ENCODE measurements around the gene TTC7B. TPM values are rescaled to one million over a fixed set of nuclear protein-coding genes. Genes with fewer than 3 reads are reported as not detected.

TTC7B gene
- total and polyA plus RNA-seq, 2 donors (not counting 1 experiment from before 2014, with no cell fraction given) = 18.8 to 37.5 TPM

DNA sequence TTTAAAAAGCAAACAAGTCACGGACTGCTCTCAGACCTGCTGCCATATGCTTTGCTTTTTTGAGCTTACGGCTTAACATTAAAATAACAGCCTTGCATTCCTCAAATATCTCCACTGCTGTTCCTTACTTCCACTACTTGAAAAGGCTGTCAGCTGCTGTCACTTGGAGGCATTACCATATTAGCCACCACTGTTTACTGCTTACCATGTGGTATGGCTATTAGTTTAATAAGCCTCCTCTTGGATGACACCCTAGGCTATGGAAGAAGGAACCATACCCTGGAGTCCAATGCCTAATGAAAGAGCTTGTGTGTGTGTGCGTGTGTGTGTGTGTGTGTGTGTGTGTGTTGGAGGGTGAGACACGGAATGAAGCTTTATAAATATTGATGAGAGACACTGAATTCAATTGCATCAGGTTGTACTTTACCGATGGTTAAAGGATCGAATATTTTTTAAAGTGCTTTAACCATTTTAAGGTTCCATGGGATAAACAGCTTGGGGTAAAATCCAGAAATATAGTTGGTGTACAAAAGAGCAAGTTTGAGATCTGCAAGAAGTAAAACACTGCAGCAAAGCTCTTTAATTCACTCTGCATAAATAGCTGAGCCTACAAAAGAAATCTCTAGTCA is 174.5 kb downstream of the TTC7B start:
- Histone ChIP-seq H3K4me2 (ENCODE audit: extremely low read depth, insufficient read depth, low read length) (no peak overlapping the region), H3K79me2 (ENCODE audit: control insufficient read depth, insufficient read depth, low read length) (no peaks in the 10 kb centered on the region), H3K4me1 (ENCODE audit: control insufficient read depth, extremely low read depth, insufficient read depth, low read length) (no peaks in the 10 kb centered on the region), H2AFZ (ENCODE audit: low read length) (no peak overlapping the region), H3K9ac (ENCODE audit: insufficient read depth, low read length) (no peak overlapping the region), H4K20me1 (ENCODE audit: control insufficient read depth, extremely low read depth, insufficient read depth, low read length) (no peaks in the 10 kb centered on the region), H3K9me3 (ENCODE audit: control insufficient read depth, insufficient read depth, low read depth, low read length) (no peaks in the 10 kb centered on the region), H3K36me3 (ENCODE audit: control insufficient read depth, insufficient read depth, low read length) (no peaks in the 10 kb centered on the region), H3K4me3 (replicated peaks in 1 of 4; ENCODE audit: control extremely low read depth in 1 of 4, insufficient read depth in 1 of 4, low read depth in 3 of 4, low read length in 4 of 4) (no peak overlapping the region), H3K27me3 (ENCODE audit: control insufficient read depth, insufficient read depth, low read length) (no peaks in the 10 kb centered on the region), H3K27ac (ENCODE audit: insufficient read depth, low read length) (no peak overlapping the region)
- TF ChIP-seq, protein P1, sequence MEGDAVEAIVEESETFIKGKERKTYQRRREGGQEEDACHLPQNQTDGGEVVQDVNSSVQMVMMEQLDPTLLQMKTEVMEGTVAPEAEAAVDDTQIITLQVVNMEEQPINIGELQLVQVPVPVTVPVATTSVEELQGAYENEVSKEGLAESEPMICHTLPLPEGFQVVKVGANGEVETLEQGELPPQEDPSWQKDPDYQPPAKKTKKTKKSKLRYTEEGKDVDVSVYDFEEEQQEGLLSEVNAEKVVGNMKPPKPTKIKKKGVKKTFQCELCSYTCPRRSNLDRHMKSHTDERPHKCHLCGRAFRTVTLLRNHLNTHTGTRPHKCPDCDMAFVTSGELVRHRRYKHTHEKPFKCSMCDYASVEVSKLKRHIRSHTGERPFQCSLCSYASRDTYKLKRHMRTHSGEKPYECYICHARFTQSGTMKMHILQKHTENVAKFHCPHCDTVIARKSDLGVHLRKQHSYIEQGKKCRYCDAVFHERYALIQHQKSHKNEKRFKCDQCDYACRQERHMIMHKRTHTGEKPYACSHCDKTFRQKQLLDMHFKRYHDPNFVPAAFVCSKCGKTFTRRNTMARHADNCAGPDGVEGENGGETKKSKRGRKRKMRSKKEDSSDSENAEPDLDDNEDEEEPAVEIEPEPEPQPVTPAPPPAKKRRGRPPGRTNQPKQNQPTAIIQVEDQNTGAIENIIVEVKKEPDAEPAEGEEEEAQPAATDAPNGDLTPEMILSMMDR (conservative IDR thresholded peaks at IDR 0.05 in 1 of 2, IDR thresholded peaks at IDR 0.05 in 1 of 2; ENCODE audit: low read depth in 1 of 2, low read length in 2 of 2) = no peak
- no peak for TF ChIP-seq EZH2 (IDR thresholded peaks at IDR 0.05; ENCODE audit: low read length, missing control alignments)
- peak in 1 of 2 donors; percentile 39 for DNase-seq (ENCODE audit: low read depth in 2 of 2)

DNA sequence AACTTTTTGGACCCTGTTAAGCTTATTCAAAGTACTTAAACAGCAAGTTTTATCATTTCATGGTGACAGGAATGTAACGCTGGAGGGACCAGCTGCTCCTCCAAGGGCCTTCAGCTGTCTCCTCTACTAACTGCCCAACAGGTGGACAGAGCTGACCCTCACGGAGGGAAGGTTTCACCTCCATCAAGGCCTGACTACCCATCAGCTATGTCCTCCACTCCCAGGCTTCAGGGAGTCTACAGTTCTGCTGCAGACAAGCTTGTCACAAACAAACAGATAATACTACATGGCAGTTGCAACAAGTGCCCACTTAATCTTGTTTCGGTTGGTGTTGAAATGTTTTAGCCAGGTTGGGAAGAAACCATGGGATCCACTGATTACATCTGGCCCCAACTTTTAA is 175.1 kb downstream of the TTC7B start:
- Histone ChIP-seq H3K27ac (ENCODE audit: insufficient read depth, low read length) (no peak overlapping the region), H3K27me3 (ENCODE audit: control insufficient read depth, insufficient read depth, low read length) (no peaks in the 10 kb centered on the region), H3K36me3 (ENCODE audit: control insufficient read depth, insufficient read depth, low read length) (no peaks in the 10 kb centered on the region), H4K20me1 (ENCODE audit: control insufficient read depth, extremely low read depth, insufficient read depth, low read length) (no peaks in the 10 kb centered on the region), H3K79me2 (ENCODE audit: control insufficient read depth, insufficient read depth, low read length) (no peaks in the 10 kb centered on the region), H2AFZ (ENCODE audit: low read length) (no peak overlapping the region), H3K4me2 (ENCODE audit: extremely low read depth, insufficient read depth, low read length) (no peak overlapping the region), H3K9me3 (ENCODE audit: control insufficient read depth, insufficient read depth, low read depth, low read length) (no peaks in the 10 kb centered on the region), H3K4me3 (replicated peaks in 1 of 4; ENCODE audit: control extremely low read depth in 1 of 4, insufficient read depth in 1 of 4, low read depth in 3 of 4, low read length in 4 of 4) (no peak overlapping the region), H3K4me1 (ENCODE audit: control insufficient read depth, extremely low read depth, insufficient read depth, low read length) (no peaks in the 10 kb centered on the region), H3K9ac (ENCODE audit: insufficient read depth, low read length) (no peak overlapping the region)
- no peak for DNase-seq (ENCODE audit: low read depth in 2 of 2)
- no peak for TF ChIP-seq EZH2 (IDR thresholded peaks at IDR 0.05; ENCODE audit: low read length, missing control alignments)
- TF ChIP-seq, protein P1 (conservative IDR thresholded peaks at IDR 0.05 in 1 of 2, IDR thresholded peaks at IDR 0.05 in 1 of 2; ENCODE audit: low read depth in 1 of 2, low read length in 2 of 2) = no peak

DNA sequence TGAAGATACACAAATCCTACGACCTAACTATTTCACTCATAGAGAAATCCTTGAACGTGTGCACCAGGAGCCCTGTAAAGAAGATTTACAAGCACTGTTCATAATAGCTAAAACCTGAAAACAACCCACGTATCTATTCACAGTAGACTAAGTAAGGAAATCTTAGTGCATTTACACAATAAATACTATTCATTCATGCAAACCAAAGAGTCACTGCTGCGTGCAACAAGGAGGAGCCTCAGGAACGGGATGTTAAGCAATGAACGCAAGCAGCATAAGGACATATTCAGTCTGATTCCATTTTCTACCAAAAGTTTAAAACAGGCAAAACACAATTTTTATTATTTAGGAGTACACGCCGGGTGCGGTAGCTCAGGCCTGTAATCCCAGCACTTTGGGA is 176.6 kb downstream of the TTC7B start:
- no peaks in the 10 kb centered on the region for H3K27me3 ChIP-seq (ENCODE audit: control insufficient read depth, insufficient read depth, low read length)
- H3K9ac ChIP-seq (ENCODE audit: insufficient read depth, low read length) = no peak overlapping the region
- no peak for TF ChIP-seq EZH2 (IDR thresholded peaks at IDR 0.05; ENCODE audit: low read length, missing control alignments)
- TF ChIP-seq, protein P1 (conservative IDR thresholded peaks at IDR 0.05 in 1 of 2, IDR thresholded peaks at IDR 0.05 in 1 of 2; ENCODE audit: low read depth in 1 of 2, low read length in 2 of 2) = no peak
- H3K36me3 ChIP-seq (ENCODE audit: control insufficient read depth, insufficient read depth, low read length) = no peaks in the 10 kb centered on the region
- H3K4me3 ChIP-seq (replicated peaks in 1 of 4; ENCODE audit: control extremely low read depth in 1 of 4, insufficient read depth in 1 of 4, low read depth in 3 of 4, low read length in 4 of 4) = no peak overlapping the region
- no peaks in the 10 kb centered on the region for H4K20me1 ChIP-seq (ENCODE audit: control insufficient read depth, extremely low read depth, insufficient read depth, low read length)
- no peak overlapping the region for H2AFZ ChIP-seq (ENCODE audit: low read length)
- no peaks in the 10 kb centered on the region for H3K4me1 ChIP-seq (ENCODE audit: control insufficient read depth, extremely low read depth, insufficient read depth, low read length)
- no peak for DNase-seq (ENCODE audit: low read depth in 2 of 2)
- H3K4me2 ChIP-seq (ENCODE audit: extremely low read depth, insufficient read depth, low read length) = no peak overlapping the region
- no peak overlapping the region for H3K27ac ChIP-seq (ENCODE audit: insufficient read depth, low read length)
- no peaks in the 10 kb centered on the region for H3K9me3 ChIP-seq (ENCODE audit: control insufficient read depth, insufficient read depth, low read depth, low read length)
- no peaks in the 10 kb centered on the region for H3K79me2 ChIP-seq (ENCODE audit: control insufficient read depth, insufficient read depth, low read length)

All from fibroblast of lung (primary cell).